ENCODE results near the gene MTMR3.

- TF ChIP-seq EZH2 (IDR thresholded peaks at IDR 0.05; ENCODE audit: low read length, unreplicated experiment), result no peak
- TF ChIP-seq CTCF (conservative IDR thresholded peaks at IDR 0.05; ENCODE audit: low read depth, low read length), result no peak
Measured at GRCh38 chr22:30054067-30054763, 171.2 kb downstream of the MTMR3 start.

Data from PC-3 (cell line).